GM20431 (cell line): Measurements from ENCODE around the gene COTL1.

ENCODE experiments used
- in situ Hi-C: fragments of 300-500 bp; cut with MseI, MboI; formaldehyde crosslinking; loops from one replicate; pipeline ENCODE4 v1.15.0; 2020; ENCODE audit warnings: low sequenced_read_pairs; ENCODE audit not compliant: unreplicated experiment

The COTL1 gene

GRCh38 chr16:84647828-84648594 is 30.1 kb upstream of the COTL1 start, which contains the start of gene KLHL36:
KLHL36 (plus strand) TSS chr16:84648511; CDS start chr16:84650868, 2,357 bp downstream.
- in situ Hi-C loops: loop anchor here (25.0 kb wide), 2 partner anchors 89 to 314 kb away; no protein-coding TSS in a partner anchor

GRCh38 chr16:84643674-84644073 is 25.8 kb upstream of the COTL1 start:
- in situ Hi-C loops: loop anchor here (25.0 kb wide), 2 partner anchors 94 to 319 kb away; no protein-coding TSS in a partner anchor

- in situ Hi-C loops: loop anchor here (25.0 kb wide), 2 partner anchors 94 to 319 kb away; no protein-coding TSS in a partner anchor
These were observed 25.3 kb upstream of the COTL1 start for GRCh38 chr16:84643180-84643583.

DNA sequence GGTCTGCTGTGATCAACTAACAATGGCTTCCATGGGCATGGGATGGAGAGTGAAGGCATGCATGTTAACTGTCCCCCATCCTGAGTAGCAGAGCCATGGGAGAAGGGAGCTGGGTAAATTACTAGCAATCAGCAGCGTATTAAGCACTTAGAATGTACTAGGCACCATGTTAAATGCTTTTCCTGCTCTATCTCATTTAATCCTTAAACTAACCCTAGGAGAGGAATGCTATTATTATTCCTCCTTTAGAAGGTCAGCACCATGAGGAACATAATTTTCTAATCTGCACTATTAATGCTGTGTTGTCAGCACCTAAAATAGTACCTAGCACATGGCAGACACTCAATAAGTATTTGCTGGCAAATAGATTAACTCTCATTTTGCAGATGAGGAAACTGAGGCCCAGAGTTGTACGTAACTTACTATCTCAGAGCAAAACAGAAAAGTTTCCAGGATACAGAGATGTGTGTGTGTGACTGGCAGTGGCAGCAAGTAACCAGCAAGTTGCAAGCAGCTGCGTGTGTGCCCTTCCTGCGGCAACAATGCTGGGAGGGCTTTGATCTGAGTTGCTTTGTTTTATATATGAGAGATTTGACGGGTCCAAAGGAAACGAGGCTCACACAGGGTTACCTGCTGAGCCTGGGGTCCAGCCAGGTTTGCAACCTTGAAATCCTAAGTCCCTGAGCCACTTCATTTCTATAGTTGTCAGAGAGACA is 23.9 kb upstream of the COTL1 start:
- in situ Hi-C loops: loop anchor here (25.0 kb wide), 2 partner anchors 96 to 320 kb away; no protein-coding TSS in a partner anchor

- in situ Hi-C loops: loop anchor here (25.0 kb wide), 2 partner anchors 97 to 322 kb away; no protein-coding TSS in a partner anchor
These were observed 22.3 kb upstream of the COTL1 start for GRCh38 chr16:84640145-84640544.

- in situ Hi-C loops: loop anchor here (25.0 kb wide), 2 partner anchors 99 to 324 kb away; no protein-coding TSS in a partner anchor
These were observed 20.4 kb upstream of the COTL1 start for GRCh38 chr16:84638231-84638806.

GRCh38 chr16:84637709-84638108 is 19.8 kb upstream of the COTL1 start:
- in situ Hi-C loops: loop anchor here (25.0 kb wide), 2 partner anchors 100 to 325 kb away; no protein-coding TSS in a partner anchor

DNA sequence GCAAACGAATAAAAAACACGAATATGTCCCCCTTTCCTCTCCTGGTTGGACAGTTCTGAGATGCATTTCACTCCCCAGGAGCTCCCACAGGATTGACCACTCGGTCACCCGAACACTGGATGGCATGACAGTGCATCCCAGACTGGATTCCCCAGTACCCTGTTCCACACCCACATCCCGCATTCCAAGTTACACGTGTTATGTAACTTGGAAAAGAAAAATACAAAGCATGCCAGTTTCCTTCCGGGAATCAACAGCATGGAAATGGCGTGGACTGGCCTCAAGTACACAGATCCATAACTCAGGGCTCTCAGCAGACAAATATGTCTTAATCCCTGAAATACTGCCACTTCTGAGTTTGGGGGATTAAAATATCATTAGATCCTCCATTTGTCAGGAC is 17.8 kb upstream of the COTL1 start:
- in situ Hi-C loops: loop anchor here (25.0 kb wide), 2 partner anchors 102 to 327 kb away; no protein-coding TSS in a partner anchor

- in situ Hi-C loops: loop anchor here (25.0 kb wide), 2 partner anchors 104 to 329 kb away; no protein-coding TSS in a partner anchor
These were observed 15.7 kb upstream of the COTL1 start for GRCh38 chr16:84633622-84634021.

- in situ Hi-C loops: loop anchor here (25.0 kb wide), 2 partner anchors 104 to 329 kb away; no protein-coding TSS in a partner anchor
These were observed 15.0 kb upstream of the COTL1 start for GRCh38 chr16:84632862-84633261.

DNA sequence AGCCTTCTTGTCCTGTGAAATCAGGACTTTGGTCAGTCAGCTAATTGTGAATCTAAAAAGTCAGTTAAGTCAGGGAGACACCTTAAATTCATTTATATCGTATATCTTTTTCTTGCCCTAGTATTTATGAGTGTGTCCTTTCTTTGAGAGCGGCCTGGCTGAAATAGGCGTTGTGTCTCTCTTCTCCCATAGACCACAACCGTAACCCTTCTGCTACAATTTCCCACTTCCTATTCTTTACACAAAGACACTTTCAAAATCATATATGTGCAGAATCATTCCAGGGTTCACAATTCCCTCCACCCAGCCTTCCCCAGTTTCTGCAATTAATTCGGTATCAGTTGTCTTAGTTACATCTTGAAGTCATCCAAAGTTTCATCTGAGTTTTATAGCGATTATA is 14.0 kb upstream of the COTL1 start:
- in situ Hi-C loops: loop anchor here (25.0 kb wide), 2 partner anchors 105 to 330 kb away; no protein-coding TSS in a partner anchor

DNA sequence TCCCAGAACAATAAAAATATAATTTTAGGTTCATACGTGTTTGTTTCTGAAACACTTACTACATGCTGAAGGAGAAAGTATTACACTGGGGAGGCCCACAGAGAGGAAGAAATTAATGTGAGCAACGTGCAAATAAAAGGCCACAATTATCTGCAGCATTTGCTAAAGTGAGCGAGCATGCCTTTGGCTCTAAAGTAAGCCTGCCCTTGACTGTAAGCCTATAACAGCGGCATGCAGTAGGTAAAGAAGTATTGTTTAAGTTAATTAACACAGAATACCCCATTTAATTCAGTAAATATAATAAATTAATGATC is 13.2 kb upstream of the COTL1 start:
- in situ Hi-C loops: loop anchor here (25.0 kb wide), 2 partner anchors 106 to 331 kb away; no protein-coding TSS in a partner anchor

DNA sequence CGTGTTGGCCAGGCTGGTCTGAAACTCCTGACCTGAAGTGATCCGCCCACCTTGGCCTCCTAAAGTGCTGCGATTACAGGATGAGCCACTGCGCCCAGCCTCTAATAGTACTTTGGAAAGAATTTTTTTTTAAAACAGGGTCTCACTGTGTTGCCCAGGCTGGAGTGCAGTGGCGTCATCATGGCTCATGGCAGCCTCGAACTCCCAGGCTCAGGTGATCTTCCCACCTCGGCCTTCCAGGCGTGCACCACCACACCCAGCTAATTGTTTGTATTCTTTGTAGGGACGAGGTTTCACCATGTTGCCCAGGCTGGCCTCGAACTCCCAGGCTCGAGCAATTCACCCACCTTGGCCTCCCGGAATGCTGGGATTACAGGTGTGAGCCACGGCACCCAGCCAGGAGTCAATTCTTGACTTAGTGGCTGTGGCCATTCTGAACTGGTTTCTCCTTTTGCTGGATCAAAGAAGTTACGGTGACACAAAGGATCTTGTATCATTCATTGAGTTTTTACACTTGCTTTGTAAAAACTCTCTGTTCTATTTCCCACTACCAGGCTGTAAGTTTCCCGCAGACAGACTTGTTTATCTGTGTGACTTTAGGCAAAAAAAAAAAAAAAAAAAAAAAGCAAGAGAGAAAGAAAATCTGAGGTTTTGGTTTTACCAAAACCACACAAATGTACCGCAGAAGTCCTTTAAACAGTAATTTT is 12.7 kb upstream of the COTL1 start:
- in situ Hi-C loops: loop anchor here (25.0 kb wide), 2 partner anchors 107 to 332 kb away; no protein-coding TSS in a partner anchor

- in situ Hi-C loops: loop anchor here (25.0 kb wide), 2 partner anchors 107 to 332 kb away; no protein-coding TSS in a partner anchor
These were observed 12.1 kb upstream of the COTL1 start for GRCh38 chr16:84630009-84630408.

- in situ Hi-C loops: loop anchor here (25.0 kb wide), 2 partner anchors 108 to 333 kb away; no protein-coding TSS in a partner anchor
These were observed 11.7 kb upstream of the COTL1 start for GRCh38 chr16:84629580-84629979.

DNA sequence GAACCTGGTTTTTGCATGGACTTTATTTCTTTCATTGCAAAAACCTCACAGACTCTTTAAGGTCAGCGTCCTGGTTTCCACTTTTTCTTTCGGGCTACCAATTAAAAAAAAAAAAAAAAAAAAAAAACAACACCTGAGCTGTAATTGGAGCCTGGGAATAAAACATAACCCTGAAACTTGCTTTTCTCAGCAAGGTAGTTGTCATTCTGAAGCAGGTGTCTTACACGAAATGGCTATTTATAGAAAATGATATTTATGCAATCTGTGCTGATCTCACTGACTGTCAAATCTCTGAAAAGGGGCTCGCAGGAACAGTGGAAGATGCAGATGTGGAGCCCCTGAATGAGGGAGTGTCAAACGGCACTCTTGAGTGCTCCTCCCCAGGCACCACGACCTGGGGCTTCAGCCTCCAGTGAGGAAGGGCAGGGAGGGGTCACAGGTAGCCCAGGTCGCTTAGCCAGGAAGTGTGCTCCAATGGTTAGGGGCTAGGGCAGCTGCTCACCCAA is 10.4 kb upstream of the COTL1 start:
- in situ Hi-C loops: loop anchor here (25.0 kb wide), 2 partner anchors 109 to 334 kb away; no protein-coding TSS in a partner anchor

DNA sequence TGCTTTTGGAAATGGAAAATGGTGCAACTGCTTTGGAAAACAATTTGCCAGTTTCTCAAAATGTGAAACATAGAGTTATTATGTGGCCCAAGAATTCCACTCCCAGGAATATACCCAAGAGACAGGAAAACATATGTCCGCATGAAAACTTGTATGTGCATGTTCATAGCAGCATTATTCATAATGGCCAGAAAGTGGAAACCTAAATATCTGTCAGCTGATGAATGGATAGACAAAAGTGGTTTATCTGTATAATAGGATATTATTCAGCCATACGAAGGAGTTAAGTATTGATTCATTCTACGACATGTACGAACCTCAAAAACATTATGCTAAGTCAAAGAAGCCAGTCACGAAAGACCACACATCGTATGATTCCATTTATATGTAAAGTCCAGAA is 7.7 kb upstream of the COTL1 start:
- in situ Hi-C loops: loop anchor here (25.0 kb wide), 2 partner anchors 112 to 337 kb away; no protein-coding TSS in a partner anchor

GRCh38 chr16:84620913-84621312 is 3.0 kb upstream of the COTL1 start:
- in situ Hi-C loops: loop anchor here (5.0 kb wide), 1 partner anchor 109 kb away; no protein-coding TSS in a partner anchor
